Cardiac septum (tissue), 1 donor: ENCODE data around the gene RTEL1. TPM values are rescaled to one million over a fixed set of nuclear protein-coding genes. Genes with fewer than 3 reads are reported as not detected.
A peak's percentile ranks its signal among the peaks of the same experiment; 100 is the strongest.
"Not testable (repeated sequence)": the region's sequence is repeated elsewhere in the genome, so short reads cannot be mapped to it uniquely, and the experiment has no call there.

Experiments used
- DNase-seq: peaks from one replicate; pipeline ENCODE4 v3.0.0-alpha.2; 2020; ENCODE audit warnings: low spot score
- intact Hi-C: fragments of 100-400 bp; cut with DNase I; formaldehyde crosslinking; loops from one replicate; pipeline ENCODE4 v1.14.0; 2022
- total RNA-seq: library from RNA; stranded (reverse); fragmentation: NEBNext Ultra II Directional; extraction: Animal tissue kit (Norgen Biotek cat#: 25700); gene quantifications from one replicate; pipeline ENCODE4 v1.2.1, GENCODE V29; 2021
- donor health status: DM: no; HTN: no; CAD: no.

RTEL1 gene
- total RNA-seq, 1 donor from 2014 or later: 10.5 TPM

GRCh38 chr20:63627129-63627750 is 30.9 kb upstream of the RTEL1 start:
- peak; percentile 97 for DNase-seq
- intact Hi-C loops: loop anchor here (5.0 kb wide), 1 partner anchor 115 kb away; no protein-coding TSS in a partner anchor

GRCh38 chr20:63627751-63628245 is 30.3 kb upstream of the RTEL1 start:
- no peak for DNase-seq
- intact Hi-C loops: loop anchor here (5.0 kb wide), 1 partner anchor 115 kb away; no protein-coding TSS in a partner anchor

DNA sequence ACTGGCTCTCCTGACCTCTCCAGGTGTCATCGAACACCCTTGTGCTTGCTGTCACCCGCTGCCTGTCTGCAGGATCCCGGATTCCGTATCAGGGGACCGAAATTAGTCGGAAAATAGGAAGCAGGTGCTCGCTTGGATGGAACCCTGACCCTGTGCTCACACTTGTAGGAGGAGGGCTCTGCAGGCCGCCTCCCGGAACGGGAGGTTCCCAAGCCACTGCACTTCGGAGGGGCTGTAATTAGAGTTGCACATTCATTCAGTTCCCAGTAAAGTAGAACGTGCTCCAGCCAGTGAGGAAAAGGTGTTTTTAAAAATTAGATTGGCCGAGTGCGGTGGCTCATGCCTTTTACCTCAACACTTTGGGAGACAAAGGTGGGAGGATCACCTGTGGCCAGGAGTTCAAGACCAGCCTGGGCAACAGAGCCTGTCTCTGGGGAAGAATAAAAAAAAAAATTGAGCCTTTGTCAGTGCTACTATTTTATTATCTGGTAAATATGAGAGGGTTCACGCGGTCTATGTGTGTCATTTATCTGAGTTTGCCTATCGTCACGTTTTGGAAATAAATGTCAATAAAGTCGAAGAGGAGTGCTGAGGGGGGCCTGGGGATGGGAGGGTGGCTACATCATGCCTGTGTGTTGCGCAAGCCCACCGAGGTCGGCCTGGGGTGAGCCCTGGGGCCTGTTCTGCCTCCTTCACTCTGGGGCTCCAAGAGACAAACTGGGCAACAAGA is 29.7 kb upstream of the RTEL1 start:
- intact Hi-C loops: loop anchor here (5.0 kb wide), 1 partner anchor 114 kb away; no protein-coding TSS in a partner anchor
- DNase-seq: no peak

- DNase-seq, intact Hi-C loops: not testable (repeated sequence)
Measured at GRCh38 chr20:63630956-63631355, 27.2 kb upstream of the RTEL1 start.

DNA sequence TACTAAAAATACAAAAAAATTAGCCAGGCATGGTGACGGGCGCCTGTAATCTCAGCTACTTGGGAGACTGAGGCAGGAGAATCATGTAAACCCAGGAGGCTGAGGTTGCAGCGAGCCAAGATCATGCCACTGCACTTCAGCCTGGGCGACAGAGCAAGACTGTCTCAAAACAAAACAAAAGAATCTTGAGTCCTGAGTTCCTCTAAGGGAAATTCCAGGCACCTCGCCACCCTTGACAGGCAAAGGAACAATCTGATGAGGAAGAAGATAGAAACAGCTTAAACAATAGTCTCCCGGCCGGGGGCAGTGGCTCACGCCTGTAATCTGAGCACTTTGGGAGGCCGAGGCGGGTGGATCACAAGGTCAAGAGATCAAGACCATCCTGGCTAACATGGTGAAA is 26.7 kb upstream of the RTEL1 start:
- intact Hi-C loops, DNase-seq: not testable (repeated sequence)

GRCh38 chr20:63633732-63634131 is 24.4 kb upstream of the RTEL1 start:
- intact Hi-C loops: no loop called here
- DNase-seq: no peak

GRCh38 chr20:63635431-63636141 is 22.5 kb upstream of the RTEL1 start:
- DNase-seq: no peak
- intact Hi-C loops: no loop called here

- DNase-seq: no peak
- intact Hi-C loops: no loop called here
Measured at GRCh38 chr20:63636752-63637628, 21.1 kb upstream of the RTEL1 start.

GRCh38 chr20:63639093-63639975 is 18.8 kb upstream of the RTEL1 start:
- intact Hi-C loops: no loop called here
- DNase-seq: no peak

GRCh38 chr20:63640086-63640485 is 18.0 kb upstream of the RTEL1 start:
- no peak for DNase-seq
- intact Hi-C loops: no loop called here

GRCh38 chr20:63640686-63641085 is 17.4 kb upstream of the RTEL1 start:
- intact Hi-C loops, DNase-seq: not testable (repeated sequence)

DNA sequence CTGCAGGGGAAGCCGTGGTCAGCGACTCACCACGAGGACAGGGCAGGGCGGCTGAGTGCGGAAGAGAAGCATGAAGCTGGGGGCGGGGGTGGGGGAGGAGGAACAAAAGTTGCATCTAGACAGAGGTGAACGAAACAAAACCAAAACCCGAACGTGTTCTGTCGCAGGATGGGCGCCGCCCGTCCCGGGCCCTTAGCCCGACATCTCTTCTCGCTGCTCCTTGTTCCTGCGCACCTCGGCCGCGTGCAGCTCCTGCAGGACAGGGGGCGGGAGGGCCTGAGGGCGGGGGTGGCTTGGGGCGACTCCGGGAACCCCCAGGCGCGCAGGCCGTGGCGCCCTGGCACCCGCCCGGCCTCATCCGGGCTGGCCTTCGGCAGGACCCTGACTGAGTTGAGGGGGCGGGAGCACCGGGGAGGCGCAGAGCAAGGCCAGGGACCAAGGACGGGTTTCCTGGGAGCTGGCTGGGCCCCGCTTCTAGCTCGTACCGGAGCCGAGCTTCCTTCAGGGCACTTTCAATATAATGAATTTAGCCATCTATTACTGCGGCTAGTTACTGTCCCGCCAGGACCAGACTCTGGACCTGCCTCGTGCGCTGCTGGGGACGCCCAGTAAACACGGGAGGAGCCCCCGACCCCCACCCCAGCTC is 16.8 kb upstream of the RTEL1 start:
- intact Hi-C loops: no loop called here
- DNase-seq: no peak

DNA sequence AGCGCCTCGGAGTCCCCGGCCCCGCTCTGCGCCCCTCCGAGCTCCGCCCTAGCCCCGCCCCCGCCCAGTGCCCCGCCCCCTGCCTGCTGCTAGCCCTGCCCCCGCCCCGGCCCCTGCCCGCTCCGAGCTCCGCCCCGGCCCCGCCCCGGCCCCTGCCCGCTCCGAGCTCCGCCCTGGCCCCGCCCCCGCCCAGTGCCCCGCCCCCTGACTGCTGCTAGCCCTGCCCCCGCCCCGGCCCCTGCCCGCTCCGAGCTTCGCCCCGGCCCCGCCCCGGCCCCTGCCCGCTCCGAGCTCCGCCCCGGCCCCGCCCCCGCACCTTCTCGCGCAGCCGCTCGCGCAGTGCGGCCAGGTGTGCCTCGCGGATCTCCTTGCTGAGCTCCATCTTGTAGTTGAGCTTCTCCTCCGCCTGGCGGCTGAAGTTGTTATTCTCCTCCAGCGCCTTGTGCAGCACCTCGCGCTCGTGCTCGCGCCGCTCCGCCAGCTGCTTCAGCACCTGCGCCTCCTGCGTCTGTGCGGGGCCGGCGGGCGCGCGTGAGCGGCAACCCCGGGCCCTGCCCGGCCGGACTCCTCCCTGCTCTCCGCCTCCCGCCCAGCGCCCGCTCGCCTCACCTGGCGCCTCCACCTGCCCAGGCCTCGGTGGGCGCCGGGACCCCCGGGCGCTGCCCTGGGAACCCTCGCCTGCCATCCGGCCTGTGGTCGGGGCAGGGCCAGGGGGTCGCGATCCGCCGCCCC is 16.2 kb upstream of the RTEL1 start:
- intact Hi-C loops: no loop called here
- peak; percentile 97 for DNase-seq

GRCh38 chr20:63642527-63643247 is 15.4 kb upstream of the RTEL1 start:
- no peak for DNase-seq
- intact Hi-C loops: no loop called here

- intact Hi-C loops: no loop called here
Measured at GRCh38 chr20:63643499-63643898, 14.6 kb upstream of the RTEL1 start.

GRCh38 chr20:63643946-63644345 is 14.2 kb upstream of the RTEL1 start:
- intact Hi-C loops: no loop called here
- no peak for DNase-seq

More at GRCh38 chr20:63643499-63643898, 14.6 kb upstream of the RTEL1 start:
- no peak for DNase-seq

DNA sequence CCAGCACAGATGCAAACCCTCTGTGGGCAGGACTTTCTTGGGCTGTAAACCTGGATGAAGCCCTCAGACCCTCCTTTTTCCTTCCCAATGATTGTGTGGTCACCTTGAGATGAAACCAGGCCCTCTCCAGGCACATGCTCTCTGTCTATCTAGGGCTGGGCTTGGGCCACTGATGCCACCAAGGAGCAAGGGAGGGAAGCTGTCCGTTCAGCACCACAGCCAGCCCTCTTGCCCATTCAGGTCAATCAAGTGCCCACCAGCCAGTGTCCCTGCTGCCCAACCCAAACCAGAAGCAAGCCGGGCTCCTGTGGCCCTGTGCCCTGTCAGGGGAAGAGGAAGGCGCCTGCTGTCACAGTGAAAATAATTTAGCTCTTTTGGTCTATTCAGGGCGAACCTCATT is 12.9 kb upstream of the RTEL1 start:
- intact Hi-C loops: no loop called here

More for the DNA sequence above, 12.9 kb upstream of the RTEL1 start:
- DNase-seq: no peak
